ENCODE data around the gene LRRN1.

GRCh38 chr3:3855056-3855455 is 55.8 kb downstream of the LRRN1 start:
- TF ChIP-seq CTCF (IDR thresholded peaks at IDR 0.05) (no peak), EZH2 (IDR thresholded peaks at IDR 0.05; ENCODE audit: borderline replicate concordance, insufficient read depth, low read depth, low read length, poor library complexity, severe bottlenecking) (no peak)

All from B cell (primary cell).